ENCODE data around the gene GFY. TPM values are rescaled to one million over a fixed set of nuclear protein-coding genes. Genes with fewer than 3 reads are reported as not detected.

GFY gene
- polyA plus RNA-seq, 3 donors from 2014 or later: not detected

- H3K27me3 Mint-ChIP-seq (ENCODE audit: low read depth in 3 of 3): peaks cover 48 to 59% (median 50%) of the 10 kb centered on the region in 3 donors
- peaks cover 33 to 39% of the 10 kb centered on the region in 2 donors for H3K4me1 Mint-ChIP-seq
- no peak overlapping the region for H3K27ac Mint-ChIP-seq
- H3K9me3 Mint-ChIP-seq: peaks cover 0 to 3% (median 0%) of the 10 kb centered on the region in 6 donors
- H3K36me3 Mint-ChIP-seq: peaks cover 0 to 4% (median 3%) of the 10 kb centered on the region in 3 donors
- peak overlapping the region in 1 of 5 donors; percentile 5 for H3K4me3 Mint-ChIP-seq
- DNase-seq: no peak
Observed at GRCh38 chr19:49427339-49427738, 2.2 kb downstream of the GFY start.

- peak in 1 of 3 donors; percentile 40 for DNase-seq
- no peak overlapping the region for H3K27ac Mint-ChIP-seq
Observed at GRCh38 chr19:49427855-49428546, 2.8 kb downstream of the GFY start.

GRCh38 chr19:49428547-49429451 is 3.6 kb downstream of the GFY start:
- Mint-ChIP-seq H3K27ac (no peak overlapping the region), H3K9me3 (peaks cover 0 to 3% (median 0%) of the 10 kb centered on the region in 6 donors), H3K36me3 (peaks cover 0 to under 1% (median under 1%) of the 10 kb centered on the region in 3 donors), H3K27me3 (ENCODE audit: low read depth in 3 of 3) (peaks cover 44 to 54% (median 47%) of the 10 kb centered on the region in 3 donors), H3K4me3 (peak overlapping the region in 3 of 5 donors; percentile 27 to 67 (median 53)), H3K4me1 (peaks cover 28% of the 10 kb centered on the region in 2 donors)
- no peak for DNase-seq

More at GRCh38 chr19:49427855-49428546, 2.8 kb downstream of the GFY start:
- Mint-ChIP-seq H3K36me3 (peaks cover 0 to 4% (median 3%) of the 10 kb centered on the region in 3 donors), H3K27me3 (ENCODE audit: low read depth in 3 of 3) (peaks cover 45 to 55% (median 47%) of the 10 kb centered on the region in 3 donors), H3K9me3 (peaks cover 0 to 3% (median 0%) of the 10 kb centered on the region in 6 donors), H3K4me3 (peak overlapping the region; percentile 27 to 71 (median 66)), H3K4me1 (peaks cover 31 to 32% of the 10 kb centered on the region in 2 donors)

GRCh38 chr19:49430172-49430677 is 5.0 kb downstream of the GFY start:
- Mint-ChIP-seq H3K4me1 (peaks cover 25% of the 10 kb centered on the region in 2 donors), H3K27me3 (ENCODE audit: low read depth in 3 of 3) (peaks cover 39 to 53% (median 45%) of the 10 kb centered on the region in 3 donors), H3K4me3 (no peak overlapping the region), H3K9me3 (peaks cover 0 to 3% (median 0%) of the 10 kb centered on the region in 6 donors), H3K27ac (no peak overlapping the region), H3K36me3 (no peaks in the 10 kb centered on the region)
- DNase-seq: no peak

GRCh38 chr19:49430678-49431329 is 5.6 kb downstream of the GFY start:
- peaks cover 0 to 3% (median 0%) of the 10 kb centered on the region in 6 donors for H3K9me3 Mint-ChIP-seq
- peaks cover 38 to 55% (median 44%) of the 10 kb centered on the region in 3 donors for H3K27me3 Mint-ChIP-seq (ENCODE audit: low read depth in 3 of 3)
- H3K36me3 Mint-ChIP-seq: no peaks in the 10 kb centered on the region
- no peak for DNase-seq
- peak overlapping the region in 1 of 6 donors; percentile 27 for H3K27ac Mint-ChIP-seq
- H3K4me3 Mint-ChIP-seq: no peak overlapping the region
- H3K4me1 Mint-ChIP-seq: peaks cover 25% of the 10 kb centered on the region in 2 donors

GRCh38 chr19:49431330-49431749 is 6.2 kb downstream of the GFY start:
- H3K4me3 Mint-ChIP-seq: no peak overlapping the region

GRCh38 chr19:49432141-49433073 is 7.2 kb downstream of the GFY start:
- Mint-ChIP-seq H3K36me3 (no peaks in the 10 kb centered on the region), H3K4me3 (peak overlapping the region in 3 of 5 donors; percentile 14 to 30 (median 24)), H3K27me3 (ENCODE audit: low read depth in 3 of 3) (peaks cover 30 to 46% (median 37%) of the 10 kb centered on the region in 3 donors), H3K9me3 (peaks cover 0 to 3% (median 0%) of the 10 kb centered on the region in 6 donors), H3K4me1 (peaks cover 22 to 29% of the 10 kb centered on the region in 2 donors), H3K27ac (peak overlapping the region in 1 of 6 donors; percentile 59)
- DNase-seq: no peak

More at GRCh38 chr19:49431330-49431749, 6.2 kb downstream of the GFY start:
- H3K9me3 Mint-ChIP-seq: peaks cover 0 to 3% (median 0%) of the 10 kb centered on the region in 6 donors
- DNase-seq: no peak
- H3K27ac Mint-ChIP-seq: no peak overlapping the region
- H3K36me3 Mint-ChIP-seq: no peaks in the 10 kb centered on the region
- peaks cover 28% of the 10 kb centered on the region in 2 donors for H3K4me1 Mint-ChIP-seq
- peaks cover 38 to 53% (median 42%) of the 10 kb centered on the region in 3 donors for H3K27me3 Mint-ChIP-seq (ENCODE audit: low read depth in 3 of 3)

GRCh38 chr19:49433240-49433901 is 8.2 kb downstream of the GFY start:
- peaks cover 13 to 21% of the 10 kb centered on the region in 2 donors for H3K4me1 Mint-ChIP-seq
- no peaks in the 10 kb centered on the region for H3K36me3 Mint-ChIP-seq
- H3K9me3 Mint-ChIP-seq: peaks cover 0 to 3% (median 0%) of the 10 kb centered on the region in 6 donors
- H3K27ac Mint-ChIP-seq: no peak overlapping the region
- H3K27me3 Mint-ChIP-seq (ENCODE audit: low read depth in 3 of 3): peaks cover 35 to 49% (median 37%) of the 10 kb centered on the region in 3 donors
- no peak for DNase-seq
- H3K4me3 Mint-ChIP-seq: peak overlapping the region in 3 of 5 donors; percentile 5 to 60 (median 45)

GRCh38 chr19:49434907-49435583 is 9.9 kb downstream of the GFY start:
- no peak overlapping the region for H3K27ac Mint-ChIP-seq

GRCh38 chr19:49435670-49436069 is 10.5 kb downstream of the GFY start:
- peaks cover 0 to 3% (median under 1%) of the 10 kb centered on the region in 3 donors for H3K36me3 Mint-ChIP-seq
- H3K27ac Mint-ChIP-seq: no peak overlapping the region
- peaks cover 0 to 2% (median 0%) of the 10 kb centered on the region in 6 donors for H3K9me3 Mint-ChIP-seq
- H3K4me3 Mint-ChIP-seq: peak overlapping the region in 1 of 5 donors; percentile 48
- peaks cover 17 to 21% of the 10 kb centered on the region in 2 donors for H3K4me1 Mint-ChIP-seq
- peaks cover 43 to 55% (median 46%) of the 10 kb centered on the region in 3 donors for H3K27me3 Mint-ChIP-seq (ENCODE audit: low read depth in 3 of 3)
- no peak for DNase-seq

More at GRCh38 chr19:49434907-49435583, 9.9 kb downstream of the GFY start:
- H3K9me3 Mint-ChIP-seq: peaks cover 0 to 5% (median 0%) of the 10 kb centered on the region in 6 donors
- H3K4me3 Mint-ChIP-seq: no peak overlapping the region
- no peak for DNase-seq
- H3K36me3 Mint-ChIP-seq: no peaks in the 10 kb centered on the region
- peaks cover 12 to 19% of the 10 kb centered on the region in 2 donors for H3K4me1 Mint-ChIP-seq
- peaks cover 40 to 52% (median 43%) of the 10 kb centered on the region in 3 donors for H3K27me3 Mint-ChIP-seq (ENCODE audit: low read depth in 3 of 3)

- peaks cover 42 to 59% (median 46%) of the 10 kb centered on the region in 3 donors for H3K27me3 Mint-ChIP-seq (ENCODE audit: low read depth in 3 of 3)
- H3K4me3 Mint-ChIP-seq: peak overlapping the region in 1 of 5 donors; percentile 48
- peaks cover 0 to 5% (median 3%) of the 10 kb centered on the region in 3 donors for H3K36me3 Mint-ChIP-seq
- no peak overlapping the region for H3K27ac Mint-ChIP-seq
- H3K9me3 Mint-ChIP-seq: peaks cover 0 to 3% (median 0%) of the 10 kb centered on the region in 6 donors
- peak in 2 of 3 donors; percentile 40 to 45 for DNase-seq
- H3K4me1 Mint-ChIP-seq: peaks cover 23% of the 10 kb centered on the region in 2 donors
Observed at GRCh38 chr19:49436381-49437017, 11.3 kb downstream of the GFY start.
